Mesendoderm (in vitro differentiated cells): ENCODE measurements around the gene KRTAP10-3.
"Not testable (repeated sequence)": the region's sequence is repeated elsewhere in the genome, so short reads cannot be mapped to it uniquely, and the experiment has no call there.

Experiments
- DNase-seq: peaks from one replicate; pipeline ENCODE4 v3.0.0; 2013
- H2AK5ac ChIP-seq: 2 replicates; pipeline ENCODE4 v1.6.1; 2013; ENCODE audit warnings: low read length, inconsistent platforms
- H2BK120ac ChIP-seq: 2 replicates; pipeline ENCODE4 v1.6.1; 2013; ENCODE audit warnings: low read depth, mild to moderate bottlenecking, low read length, moderate library complexity, mixed read lengths
- H2BK15ac ChIP-seq: replicated peaks from 2 replicates; pipeline ENCODE4 v1.6.1; 2013; ENCODE audit warnings: low read depth, mild to moderate bottlenecking, moderate library complexity
- H2BK5ac ChIP-seq: 2 replicates; pipeline ENCODE4 v1.6.1; 2013; ENCODE audit warnings: low read length, inconsistent platforms
- H3K18ac ChIP-seq: 2 replicates; pipeline ENCODE4 v1.6.1; 2013; ENCODE audit warnings: mild to moderate bottlenecking, low read length, mixed read lengths
- H3K23ac ChIP-seq: one replicate; pipeline ENCODE4 v1.6.1; 2013; ENCODE audit warnings: low read length
- H3K27ac ChIP-seq: 2 replicates; pipeline ENCODE4 v1.5.1; 2013; ENCODE audit warnings: low read depth, mild to moderate bottlenecking, inconsistent platforms, low read length, moderate library complexity
- H3K27me3 ChIP-seq: 2 replicates; pipeline ENCODE4 v1.6.1; 2013; ENCODE audit warnings: low read length, control low read depth, mild to moderate bottlenecking, inconsistent platforms; ENCODE audit not compliant: insufficient read depth, poor library complexity
- H3K36me3 ChIP-seq: 2 replicates; pipeline ENCODE4 v1.6.1; 2013; ENCODE audit warnings: low read length, inconsistent platforms; ENCODE audit not compliant: control insufficient read depth, insufficient read depth
- H3K4ac ChIP-seq: one replicate; pipeline ENCODE4 v1.6.1; 2013; ENCODE audit warnings: low read depth, mild to moderate bottlenecking, low read length, moderate library complexity
- H3K4me1 ChIP-seq: 2 replicates; pipeline ENCODE4 v1.6.1; 2013; ENCODE audit warnings: low read depth, low read length, inconsistent platforms; ENCODE audit not compliant: control insufficient read depth
- H3K4me2 ChIP-seq: 2 replicates; pipeline ENCODE4 v1.6.1; 2013; ENCODE audit warnings: low read length
- H3K4me3 ChIP-seq: 2 replicates; pipeline ENCODE4 v1.5.1; 2013; ENCODE audit warnings: mild to moderate bottlenecking, low read length
- H3K56ac ChIP-seq: one replicate; pipeline ENCODE4 v1.6.1; 2013; ENCODE audit warnings: low read length
- H3K79me1 ChIP-seq: 2 replicates; pipeline ENCODE4 v1.6.1; 2013; ENCODE audit warnings: low read length, inconsistent platforms
- H3K79me2 ChIP-seq: 2 replicates; pipeline ENCODE4 v1.6.1; 2013; ENCODE audit warnings: mild to moderate bottlenecking, low read length; ENCODE audit not compliant: control insufficient read depth, insufficient read depth
- H3K9ac ChIP-seq: 2 replicates; pipeline ENCODE4 v1.6.1; 2013; ENCODE audit warnings: low read length, inconsistent platforms
- H4K5ac ChIP-seq: one replicate; pipeline ENCODE4 v1.6.1; 2013; ENCODE audit warnings: low read length
- H4K8ac ChIP-seq: one replicate; pipeline ENCODE4 v1.6.1; 2013; ENCODE audit warnings: low read depth, mild to moderate bottlenecking, control low read depth, low read length, moderate library complexity
- WGBS: extraction: QIAGEN DNeasy Blood & Tissue Kit; methylation state at CpG from one replicate; pipeline ENCODE4 v1.1.7; 2013; ENCODE audit warnings: low lambda C conversion rate, missing lambda C conversion rate; ENCODE audit not compliant: insufficient coverage; ENCODE audit errors: extremely low coverage; 5-methylcytosine and 5-hydroxymethylcytosine counted together

KRTAP10-3 gene

DNA sequence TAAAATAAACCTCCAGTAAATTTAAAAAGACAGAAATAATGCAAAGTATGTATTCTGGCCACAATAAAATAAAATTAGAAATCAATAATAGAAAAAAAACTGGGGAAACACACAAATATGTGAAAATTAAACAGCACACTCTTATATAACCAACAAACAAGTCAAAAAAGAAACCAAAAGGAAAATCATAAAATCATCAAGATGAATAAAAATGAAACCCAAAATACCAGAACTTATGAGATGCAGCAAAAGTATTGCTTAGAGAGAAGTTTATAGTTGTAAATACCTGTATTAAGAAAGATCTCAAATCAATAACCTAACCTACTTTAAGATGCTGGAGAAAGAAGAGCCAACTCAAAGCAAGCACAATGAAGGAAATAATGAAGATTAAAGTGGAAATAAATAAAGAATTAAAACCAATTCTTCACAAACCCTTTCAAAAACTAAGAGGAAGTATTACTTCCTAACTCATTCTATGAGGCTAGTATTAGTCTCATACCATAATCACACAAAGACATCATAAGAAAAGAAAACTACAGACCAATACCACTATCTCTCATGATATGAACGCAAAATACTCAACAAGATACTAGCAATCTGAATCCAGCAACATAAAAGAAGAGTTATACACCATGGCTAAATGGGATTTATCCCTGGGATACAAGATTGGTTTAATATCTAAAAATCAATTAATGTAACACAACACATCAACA, 6.4 kb upstream of the KRTAP10-3 start:
- H2BK5ac ChIP-seq, result no peak overlapping the region
- H3K4ac ChIP-seq, result no peak overlapping the region
- H3K79me1 ChIP-seq, result no peaks in the 10 kb centered on the region
- no peak for DNase-seq
- WGBS, result no CpG with 5 or more reads among the region's 1 CpG
- H3K79me2 ChIP-seq, result no peaks in the 10 kb centered on the region
- H4K5ac ChIP-seq, result no peak overlapping the region
- no peaks in the 10 kb centered on the region for H3K27me3 ChIP-seq
- no peak overlapping the region for H2BK120ac ChIP-seq
- H3K9ac ChIP-seq, result no peak overlapping the region
- H3K36me3 ChIP-seq, result no peaks in the 10 kb centered on the region
- no peak overlapping the region for H3K56ac ChIP-seq
- H2AK5ac ChIP-seq, result no peak overlapping the region
- H3K23ac ChIP-seq, result no peak overlapping the region
- no peak overlapping the region for H3K27ac ChIP-seq
- H2BK15ac ChIP-seq, result no peak overlapping the region
- no peak overlapping the region for H3K4me2 ChIP-seq
- no peak overlapping the region for H3K4me3 ChIP-seq
- no peaks in the 10 kb centered on the region for H3K4me1 ChIP-seq
- H3K18ac ChIP-seq, result no peak overlapping the region
- no peak overlapping the region for H4K8ac ChIP-seq

DNA sequence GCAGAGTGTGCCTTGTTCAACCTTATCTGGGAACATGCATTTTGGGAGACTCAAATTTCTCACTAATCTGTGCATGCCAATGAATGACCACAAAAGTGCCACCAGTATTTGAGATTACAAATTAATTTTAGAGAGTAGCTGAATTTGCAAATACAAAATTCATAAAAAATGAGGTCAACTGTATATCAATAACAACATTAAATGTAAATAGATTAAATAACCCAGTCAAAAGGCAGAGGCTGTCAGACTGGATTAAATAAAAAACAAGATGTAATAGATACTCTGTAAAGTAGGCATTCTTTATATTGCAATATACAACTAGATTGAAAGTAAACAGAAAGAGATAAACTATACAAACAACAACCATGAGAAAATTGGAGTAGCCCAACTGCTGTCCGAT, 5.5 kb upstream of the KRTAP10-3 start:
- Histone ChIP-seq H2BK5ac (no peak overlapping the region), H4K5ac (no peak overlapping the region), H3K4me2 (no peak overlapping the region), H3K4me3 (no peak overlapping the region), H3K4me1 (no peaks in the 10 kb centered on the region), H3K18ac (no peak overlapping the region), H3K4ac (no peak overlapping the region), H3K56ac (no peak overlapping the region), H3K79me2 (no peaks in the 10 kb centered on the region), H2AK5ac (no peak overlapping the region), H4K8ac (no peak overlapping the region), H2BK15ac (no peak overlapping the region), H3K23ac (no peak overlapping the region), H3K79me1 (no peaks in the 10 kb centered on the region), H3K9ac (no peak overlapping the region), H3K27ac (no peak overlapping the region), H2BK120ac (no peak overlapping the region), H3K27me3 (no peaks in the 10 kb centered on the region), H3K36me3 (no peaks in the 10 kb centered on the region)
- WGBS, result no CpG with 5 or more reads among the region's 1 CpG
- no peak for DNase-seq

DNA sequence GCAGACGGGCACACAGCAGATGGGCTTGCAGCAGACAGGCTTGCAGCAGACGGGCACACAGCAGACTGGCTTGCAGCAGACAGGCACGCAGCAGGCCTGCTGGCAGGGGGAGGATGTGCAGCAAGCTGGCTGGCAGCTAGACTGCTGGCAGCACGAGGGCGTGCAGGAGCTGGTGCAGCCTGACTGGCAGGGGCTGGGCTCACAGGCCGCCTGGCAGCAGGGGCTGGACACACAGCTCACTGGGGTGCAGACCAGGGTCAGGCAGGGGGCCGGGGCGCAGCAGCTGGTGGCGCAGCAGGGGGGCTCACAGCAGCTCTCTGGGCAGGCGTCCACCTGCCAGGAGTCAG, 293 bp downstream of the KRTAP10-3 start:
- H3K27me3 ChIP-seq, H3K4me2 ChIP-seq, H3K79me2 ChIP-seq, H3K4ac ChIP-seq, H2BK5ac ChIP-seq, H3K27ac ChIP-seq, H3K56ac ChIP-seq, H2BK15ac ChIP-seq, H2AK5ac ChIP-seq, H3K79me1 ChIP-seq, H3K36me3 ChIP-seq, H3K4me1 ChIP-seq, DNase-seq, H3K4me3 ChIP-seq, H3K18ac ChIP-seq, H2BK120ac ChIP-seq, H3K23ac ChIP-seq, H4K8ac ChIP-seq, H4K5ac ChIP-seq, H3K9ac ChIP-seq: not testable (repeated sequence)
- WGBS, result no CpG with 5 or more reads among the region's 10 CpGs

DNA sequence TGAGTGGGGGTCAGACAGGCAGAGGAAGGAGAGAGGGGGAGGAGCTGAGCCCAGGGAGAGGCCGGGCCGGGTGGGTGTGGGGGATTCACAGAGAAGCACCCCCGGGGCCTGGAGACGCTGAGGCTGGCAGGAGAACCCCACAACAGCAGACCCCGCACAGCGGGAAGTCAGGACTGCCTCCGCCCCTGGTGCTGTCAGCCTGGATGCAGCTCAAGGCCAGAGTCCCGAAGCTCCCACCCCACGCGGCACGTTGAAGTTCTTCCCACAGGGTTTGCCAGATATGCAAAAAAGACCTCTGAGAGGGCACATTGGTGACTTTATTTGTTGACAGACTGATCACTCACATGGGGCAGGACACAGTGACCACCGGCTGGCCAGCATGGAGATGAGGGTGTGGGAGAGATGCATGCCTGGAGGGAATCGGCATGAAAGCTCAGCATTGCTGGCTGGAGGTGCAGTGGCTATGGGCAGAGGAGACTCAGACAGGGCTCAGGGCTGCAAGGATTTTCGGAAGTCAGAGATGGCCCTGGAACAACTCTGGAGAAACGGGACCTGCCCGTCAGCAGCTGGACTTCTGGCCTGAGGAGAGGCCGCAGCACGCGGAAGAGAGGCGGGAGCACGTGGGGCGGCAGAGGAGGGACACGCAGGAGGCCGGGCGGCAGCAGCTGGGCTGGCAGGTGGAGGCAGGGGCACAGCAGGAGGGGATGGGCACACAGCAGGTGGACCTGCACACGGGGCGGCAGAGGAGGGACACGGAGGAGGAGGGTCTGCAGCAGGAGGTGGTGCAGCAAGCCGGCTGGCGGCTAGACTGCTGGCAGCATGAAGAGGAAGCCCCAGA, 885 bp downstream of the KRTAP10-3 start:
- Histone ChIP-seq H3K4me3 (no peak overlapping the region), H3K36me3 (no peaks in the 10 kb centered on the region), H3K27me3 (no peaks in the 10 kb centered on the region), H2BK15ac (no peak overlapping the region), H2BK120ac (no peak overlapping the region), H3K23ac (no peak overlapping the region), H3K4me2 (no peak overlapping the region), H4K8ac (no peak overlapping the region), H3K4me1 (no peaks in the 10 kb centered on the region), H3K79me1 (no peaks in the 10 kb centered on the region), H3K56ac (no peak overlapping the region), H4K5ac (no peak overlapping the region), H3K9ac (no peak overlapping the region), H3K18ac (no peak overlapping the region), H2BK5ac (no peak overlapping the region), H3K4ac (no peak overlapping the region), H3K79me2 (no peaks in the 10 kb centered on the region), H2AK5ac (no peak overlapping the region), H3K27ac (no peak overlapping the region)
- DNase-seq, result no peak
- no CpG with 5 or more reads among the region's 30 CpGs for WGBS

DNA sequence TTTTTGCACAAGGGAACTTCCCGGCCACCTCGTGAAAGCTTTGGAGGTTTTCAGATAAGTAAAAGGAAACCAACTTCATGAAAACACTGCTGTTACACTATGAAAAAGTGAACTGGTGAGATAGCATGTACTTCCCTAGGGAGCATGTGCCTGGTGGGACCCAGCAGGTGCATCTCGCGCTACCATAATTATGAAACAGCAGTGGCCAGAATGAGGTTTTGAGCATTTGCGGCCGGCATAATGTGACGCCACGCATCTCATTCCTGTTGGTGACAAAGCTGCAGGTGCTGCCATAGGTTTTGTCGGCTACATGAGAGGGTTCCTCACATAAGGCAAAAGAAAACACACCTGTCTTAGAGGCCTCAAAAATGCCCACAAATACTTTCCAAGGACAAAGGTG, 1.7 kb downstream of the KRTAP10-3 start:
- no CpG with 5 or more reads among the region's 9 CpGs for WGBS
- Histone ChIP-seq H3K79me2 (no peaks in the 10 kb centered on the region), H3K36me3 (no peaks in the 10 kb centered on the region), H3K56ac (no peak overlapping the region), H3K27ac (no peak overlapping the region), H2AK5ac (no peak overlapping the region), H3K4ac (no peak overlapping the region), H3K79me1 (no peaks in the 10 kb centered on the region), H4K8ac (no peak overlapping the region), H3K23ac (no peak overlapping the region), H3K4me3 (no peak overlapping the region), H2BK120ac (no peak overlapping the region), H3K27me3 (no peaks in the 10 kb centered on the region), H3K18ac (no peak overlapping the region), H3K4me1 (no peaks in the 10 kb centered on the region), H3K9ac (no peak overlapping the region), H2BK15ac (no peak overlapping the region), H3K4me2 (no peak overlapping the region), H4K5ac (no peak overlapping the region), H2BK5ac (no peak overlapping the region)
- DNase-seq, result no peak
